GM12872 (cell line): ENCODE results near the gene IQCC.

Experiments used
- CTCF ChIP-seq: IDR thresholded peaks from 3 replicates; pipeline ENCODE4 v1.5.1; 2011; ENCODE audit warnings: low read depth, mild to moderate bottlenecking, low read length, moderate library complexity; ENCODE audit not compliant: insufficient read depth

The IQCC gene

GRCh38 chr1:32221581-32221979, 16.1 kb downstream of the IQCC start:
- no peak for TF ChIP-seq CTCF

- TF ChIP-seq CTCF = no peak
Observed at GRCh38 chr1:32221980-32222755, 16.7 kb downstream of the IQCC start, which contains the start of the genes EIF3I and TMEM234. Gene EIF3I, plus strand, starts transcription at chr1:32222407. Its CDS starts 35 bp downstream, at chr1:32222442. Gene TMEM234, minus strand, starts transcription at chr1:32222353. Its CDS starts 31 bp downstream, at chr1:32222322.

GRCh38 chr1:32223683-32224082, 18.2 kb downstream of the IQCC start:
- no peak for TF ChIP-seq CTCF

- no peak for TF ChIP-seq CTCF
Observed at GRCh38 chr1:32224285-32224684, 18.8 kb downstream of the IQCC start.

GRCh38 chr1:32228771-32229170, 23.3 kb downstream of the IQCC start:
- no peak for TF ChIP-seq CTCF

GRCh38 chr1:32231843-32232432, 26.5 kb downstream of the IQCC start:
- TF ChIP-seq CTCF = no peak

- TF ChIP-seq CTCF = no peak
Observed at GRCh38 chr1:32232558-32233304, 27.3 kb downstream of the IQCC start.
